Lower leg skin (tissue), 4 donors: Measurements from ENCODE around the gene CMSS1. TPM values are rescaled to one million over a fixed set of nuclear protein-coding genes. Genes with fewer than 3 reads are reported as not detected.

Experiments
- DNase-seq, 2 donors: peaks; one replicate each; pipeline ENCODE4 v3.0.0-alpha.2; 2019; ENCODE audit warnings: low spot score in 2 of 2
- H3K4me3 ChIP-seq: fragments of 200-600 bp; sonication (generic); 2 replicates; pipeline ENCODE4 v1.5.1; 2017; ENCODE audit warnings: mild to moderate bottlenecking, low read depth; ENCODE audit not compliant: poor library complexity, severe bottlenecking
- POLR2A ChIP-seq, 2 donors: fragments of 450-650 bp; IDR thresholded peaks; one replicate each; pipeline ENCODE4 v1.6.1; 2016 to 2017; ENCODE audit warnings: antibody characterized with exemption in 2 of 2, mild to moderate bottlenecking in 1 of 2, moderate library complexity in 1 of 2
- WGBS, 2 donors: methylation state at CpG; one replicate each; pipeline ENCODE4 v1.1.5; 2018; 5-methylcytosine and 5-hydroxymethylcytosine counted together
- intact Hi-C: fragments of 100-400 bp; cut with DNase I; formaldehyde crosslinking; loops from one replicate; pipeline ENCODE4 v1.15.0; 2023; ENCODE audit warnings: low total_unique reads
- total RNA-seq, 4 donors: library from RNA; depleted of rRNA; stranded (reverse); fragments of >200 nt; gene quantifications; one replicate each; pipeline ENCODE4 v1.1.0, GENCODE V29; 2016
- TF ChIP-seq, protein P1 (sequence below), 3 donors: fragments of 450-650 bp; IDR thresholded peaks; one replicate each; pipeline ENCODE4 v1.5.1; 2016; ENCODE audit warnings: antibody characterized with exemption in 3 of 3, mild to moderate bottlenecking in 3 of 3, moderate library complexity in 2 of 3

The CMSS1 gene
- total RNA-seq, 4 donors from 2014 or later, result 3.7 to 13.2 (median 7.5) TPM

DNA sequence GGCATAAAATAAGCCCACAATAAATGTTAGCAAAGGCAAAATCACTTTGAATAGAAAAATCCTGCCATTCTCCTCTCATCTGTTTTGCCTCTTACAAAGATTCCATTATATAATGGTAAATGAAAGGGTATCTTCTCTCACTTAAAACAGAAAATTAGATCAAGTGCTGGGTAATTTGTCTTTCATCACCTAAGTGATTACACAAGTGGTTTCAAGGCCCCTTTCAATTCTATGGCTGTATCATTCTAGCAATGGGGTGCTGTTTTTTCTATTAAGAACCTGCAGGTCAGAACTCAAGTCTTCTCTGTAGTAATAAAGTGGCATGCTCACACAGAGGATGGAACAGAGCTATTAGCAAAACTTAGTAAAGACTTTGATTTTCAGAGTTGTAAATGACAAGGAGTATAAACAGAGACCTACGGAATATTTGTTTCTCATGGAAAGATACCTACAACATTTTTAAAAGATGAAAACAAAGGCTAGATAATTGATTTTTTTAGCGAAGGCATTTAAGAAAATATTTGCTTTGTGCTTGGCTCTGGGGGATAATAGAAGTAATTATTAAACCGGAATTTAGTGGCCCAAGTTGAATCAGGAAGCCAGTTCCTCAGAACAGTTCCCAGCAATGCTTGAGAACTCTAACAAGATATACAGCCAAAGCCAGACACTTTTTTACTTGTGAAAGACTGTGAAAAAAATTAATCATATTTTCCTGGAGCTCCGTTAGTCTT, 137.4 kb downstream of the CMSS1 start:
- intact Hi-C loops, result no loop called here
- 69 to 72% methylated on average over 4 of the region's 4 CpGs for WGBS, 2 donors
- no peak for DNase-seq
- TF ChIP-seq, protein P1, sequence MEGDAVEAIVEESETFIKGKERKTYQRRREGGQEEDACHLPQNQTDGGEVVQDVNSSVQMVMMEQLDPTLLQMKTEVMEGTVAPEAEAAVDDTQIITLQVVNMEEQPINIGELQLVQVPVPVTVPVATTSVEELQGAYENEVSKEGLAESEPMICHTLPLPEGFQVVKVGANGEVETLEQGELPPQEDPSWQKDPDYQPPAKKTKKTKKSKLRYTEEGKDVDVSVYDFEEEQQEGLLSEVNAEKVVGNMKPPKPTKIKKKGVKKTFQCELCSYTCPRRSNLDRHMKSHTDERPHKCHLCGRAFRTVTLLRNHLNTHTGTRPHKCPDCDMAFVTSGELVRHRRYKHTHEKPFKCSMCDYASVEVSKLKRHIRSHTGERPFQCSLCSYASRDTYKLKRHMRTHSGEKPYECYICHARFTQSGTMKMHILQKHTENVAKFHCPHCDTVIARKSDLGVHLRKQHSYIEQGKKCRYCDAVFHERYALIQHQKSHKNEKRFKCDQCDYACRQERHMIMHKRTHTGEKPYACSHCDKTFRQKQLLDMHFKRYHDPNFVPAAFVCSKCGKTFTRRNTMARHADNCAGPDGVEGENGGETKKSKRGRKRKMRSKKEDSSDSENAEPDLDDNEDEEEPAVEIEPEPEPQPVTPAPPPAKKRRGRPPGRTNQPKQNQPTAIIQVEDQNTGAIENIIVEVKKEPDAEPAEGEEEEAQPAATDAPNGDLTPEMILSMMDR (IDR thresholded peaks at IDR 0.05), result no peak
- no peak for TF ChIP-seq POLR2A (IDR thresholded peaks at IDR 0.05)
- H3K4me3 ChIP-seq, result no peak overlapping the region

DNA sequence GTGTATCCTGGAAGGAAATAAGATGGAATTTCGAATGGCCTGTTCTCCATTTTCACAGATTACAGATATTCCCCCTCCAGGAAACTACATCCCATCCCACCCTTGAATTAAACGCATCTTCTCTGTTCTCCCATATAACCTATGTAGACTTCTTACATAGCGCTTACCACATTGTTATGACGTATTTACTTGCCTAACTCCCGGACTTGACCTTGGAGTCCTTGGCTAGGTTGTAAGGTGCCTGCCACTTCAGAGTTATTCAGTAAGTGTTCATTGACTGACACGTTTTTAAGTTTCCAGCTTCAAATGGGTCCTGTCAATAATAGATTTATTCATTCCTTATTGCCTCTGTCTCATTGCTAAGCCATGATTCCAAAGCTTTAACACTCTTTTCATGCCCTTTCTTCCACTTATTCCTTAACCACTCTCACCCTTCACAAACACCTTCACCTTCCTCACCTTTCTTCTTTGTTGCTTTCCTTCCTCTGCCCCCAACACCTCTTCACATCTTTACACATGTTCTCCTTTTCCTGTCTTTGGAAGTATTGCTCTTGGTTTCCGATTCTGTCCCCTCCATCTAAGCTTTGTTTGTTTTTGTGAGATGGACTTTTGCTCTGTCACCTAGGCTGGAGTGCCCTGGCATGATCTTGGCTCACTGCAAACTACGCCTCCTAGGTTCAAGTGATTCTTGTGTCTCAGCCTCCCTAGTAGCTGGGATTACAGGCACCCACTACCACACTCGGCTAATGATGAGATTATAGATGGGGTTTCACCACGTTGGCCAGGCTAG, 138.3 kb downstream of the CMSS1 start:
- DNase-seq, result no peak
- 90 to 94% methylated on average over 10 of the region's 10 CpGs for WGBS, 2 donors
- H3K4me3 ChIP-seq, result no peak overlapping the region
- TF ChIP-seq POLR2A (IDR thresholded peaks at IDR 0.05), result no peak
- TF ChIP-seq, protein P1 (IDR thresholded peaks at IDR 0.05), result no peak
- intact Hi-C loops, result no loop called here

DNA sequence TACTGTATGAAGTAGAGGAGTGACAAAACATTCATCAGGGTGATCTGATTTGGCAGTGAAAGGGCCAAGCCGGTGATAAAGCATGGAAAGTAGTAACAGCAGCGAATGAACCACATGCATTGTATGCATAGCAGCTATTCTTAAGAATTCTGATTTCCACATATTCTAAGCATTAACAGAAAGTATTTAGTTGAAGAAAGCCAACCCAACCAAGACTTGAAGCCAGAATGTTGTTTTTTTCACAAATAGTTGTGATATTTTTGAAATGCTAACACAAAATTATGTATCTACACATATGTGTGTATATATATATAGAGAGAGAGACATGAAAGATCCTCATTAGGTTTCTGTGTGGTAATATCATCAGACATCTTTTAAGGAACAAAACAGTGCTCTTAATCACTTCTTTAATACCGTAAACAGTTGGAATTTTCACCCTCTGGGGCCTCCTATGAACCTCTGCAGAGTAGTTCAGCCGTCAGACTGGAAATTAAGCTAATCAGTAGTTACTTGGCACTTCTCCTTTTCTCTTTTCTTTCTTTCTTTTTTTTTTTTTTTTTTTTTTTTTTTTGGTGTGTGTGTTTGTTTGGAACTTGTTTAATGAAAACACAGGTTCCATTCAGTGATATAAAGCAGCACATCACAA, 139.6 kb downstream of the CMSS1 start:
- no peak for DNase-seq
- WGBS, 2 donors, result 59 to 62% methylated on average over 4 of the region's 4 CpGs
- intact Hi-C loops, result no loop called here

DNA sequence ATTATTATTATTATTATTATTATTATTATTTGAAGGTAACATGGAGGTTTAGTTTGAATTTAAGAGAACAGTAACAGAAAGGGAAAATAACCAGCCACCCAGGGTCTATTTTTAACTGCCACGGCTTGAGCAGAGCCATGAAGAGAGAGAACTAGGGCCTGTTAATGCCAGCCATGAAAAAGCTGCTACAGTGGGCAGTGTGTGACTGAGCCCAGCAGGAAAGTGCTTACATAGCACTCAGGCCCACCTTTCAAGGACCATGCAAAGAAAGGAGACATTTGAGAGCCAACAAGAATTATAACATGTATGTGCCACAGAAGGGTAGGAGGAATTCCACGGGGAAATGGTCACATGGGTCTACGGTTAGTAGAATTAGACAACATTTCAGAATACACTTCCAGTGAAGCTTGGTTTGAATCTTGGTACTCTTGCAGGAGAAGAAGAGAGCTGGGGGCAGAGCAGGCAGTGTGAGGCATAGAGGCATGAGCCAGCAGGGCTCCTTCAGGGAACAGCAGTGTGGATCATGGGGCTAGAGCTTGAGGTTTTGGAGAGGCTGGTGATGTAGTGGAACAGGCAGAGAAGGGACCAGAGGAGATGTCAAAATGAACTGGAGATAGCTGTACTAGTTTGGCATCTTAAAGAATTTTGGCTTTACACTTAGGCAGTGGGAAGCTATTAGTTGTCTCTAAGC, 140.7 kb downstream of the CMSS1 start:
- intact Hi-C loops, result no loop called here
- no peak overlapping the region for H3K4me3 ChIP-seq
- TF ChIP-seq POLR2A (IDR thresholded peaks at IDR 0.05), result no peak
- TF ChIP-seq, protein P1 (IDR thresholded peaks at IDR 0.05), result no peak
- 85 to 89% methylated on average over 3 of the region's 3 CpGs for WGBS, 2 donors
- no peak for DNase-seq

More for the DNA sequence above, 139.6 kb downstream of the CMSS1 start:
- TF ChIP-seq POLR2A (IDR thresholded peaks at IDR 0.05), result no peak
- TF ChIP-seq, protein P1 (IDR thresholded peaks at IDR 0.05), result no peak
- no peak overlapping the region for H3K4me3 ChIP-seq

GRCh38 chr3:99960123-99960878, 142.6 kb downstream of the CMSS1 start:
- 66 to 69% methylated on average over 5 of the region's 5 CpGs for whole genome bisulfite sequencing, 2 donors
- TF ChIP-seq POLR2A (IDR thresholded peaks at IDR 0.05), result no peak
- TF ChIP-seq, protein P1 (IDR thresholded peaks at IDR 0.05), result no peak
- H3K4me3 ChIP-seq, result no peak overlapping the region
- no peak for DNase-seq
- intact Hi-C loops, result no loop called here
